Thoracic aorta (tissue), 2 donors: ENCODE data around the gene CHST8. TPM values are rescaled to one million over a fixed set of nuclear protein-coding genes. Genes with fewer than 3 reads are reported as not detected.

Experiments
- ATAC-seq: fragments of 150-250 bp; one replicate; pipeline ENCODE4 v1.8.0; 2017; ENCODE audit warnings: low read depth; ENCODE audit not compliant: insufficient number of reproducible peaks, low FRiP score
- DNase-seq: peaks from one replicate; pipeline ENCODE4 v3.0.0-alpha.2; 2020; ENCODE audit warnings: low spot score
- H3K27ac ChIP-seq, 2 donors: fragments of 200-600 bp; sonication (generic); 1 replicate in 1 of 2; 2 replicates in 1 of 2; pipeline ENCODE4 v1.5.1; 2016; ENCODE audit warnings: mild to moderate bottlenecking in 2 of 2, moderate library complexity in 2 of 2
- H3K27me3 ChIP-seq: fragments of 200-600 bp; sonication (generic); replicated peaks from 2 replicates; pipeline ENCODE4 v1.6.0; 2016; ENCODE audit warnings: mild to moderate bottlenecking; ENCODE audit not compliant: insufficient read depth
- H3K36me3 ChIP-seq: fragments of 200-600 bp; sonication (generic); one replicate; pipeline ENCODE4 v1.5.1; 2016
- H3K4me1 ChIP-seq, 2 donors: fragments of 200-600 bp; sonication (generic); 1 replicate in 1 of 2; 2 replicates in 1 of 2; pipeline versions ENCODE4 v1.5.1 to v1.6.0; 2016; ENCODE audit warnings: low read depth in 2 of 2, mild to moderate bottlenecking in 1 of 2; ENCODE audit not compliant: control insufficient read depth in 1 of 2
- H3K4me3 ChIP-seq: fragments of 200-600 bp; sonication (generic); 2 replicates; pipeline ENCODE4 v1.5.1; 2016; ENCODE audit warnings: mild to moderate bottlenecking
- H3K9me3 ChIP-seq: fragments of 200-600 bp; sonication (generic); 2 replicates; pipeline ENCODE4 v1.5.1; 2016
- CTCF ChIP-seq: fragments of 200-600 bp; sonication (generic); IDR thresholded peaks from one replicate; pipeline ENCODE4 v1.5.1; 2019; ENCODE audit warnings: antibody characterized with exemption
- total RNA-seq, 2 donors: library from RNA; depleted of rRNA; stranded (reverse); fragments of >200 nt; gene quantifications; one replicate each; pipeline versions ENCODE4 v1.1.0 to v1.2.3, GENCODE V29; 2016

CHST8 gene
- total RNA-seq, 2 donors from 2014 or later, result 0.28 TPM; not detected in 1

DNA sequence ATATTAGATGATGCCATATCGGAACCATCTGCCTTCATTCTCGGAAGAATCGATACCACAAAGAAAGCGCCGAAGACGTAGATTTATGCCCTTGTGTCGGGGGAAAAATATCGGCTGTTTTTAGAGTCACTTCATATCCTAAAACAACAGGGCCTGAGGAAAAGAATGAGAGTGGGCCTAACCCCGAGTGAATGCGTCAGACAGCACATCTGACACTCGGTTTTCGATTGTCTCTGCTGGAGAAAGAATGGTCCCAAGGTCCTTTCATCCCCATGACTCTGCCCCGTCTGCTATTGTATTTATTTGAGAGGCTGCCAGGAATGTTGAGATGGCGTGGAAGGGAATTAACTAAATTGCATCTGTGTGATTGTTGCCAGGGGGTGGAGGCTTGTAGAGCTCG is 46.1 kb downstream of the CHST8 start:
- H3K36me3 ChIP-seq, result no peaks in the 10 kb centered on the region
- DNase-seq (no peak), ATAC-seq (no peak)
- no peaks in the 10 kb centered on the region for H3K9me3 ChIP-seq
- H3K4me3 ChIP-seq, result no peak overlapping the region
- H3K27ac ChIP-seq, result no peak overlapping the region
- H3K4me1 ChIP-seq, result no peaks in the 10 kb centered on the region
- H3K27me3 ChIP-seq, result no peaks in the 10 kb centered on the region
- TF ChIP-seq CTCF, result no peak

DNA sequence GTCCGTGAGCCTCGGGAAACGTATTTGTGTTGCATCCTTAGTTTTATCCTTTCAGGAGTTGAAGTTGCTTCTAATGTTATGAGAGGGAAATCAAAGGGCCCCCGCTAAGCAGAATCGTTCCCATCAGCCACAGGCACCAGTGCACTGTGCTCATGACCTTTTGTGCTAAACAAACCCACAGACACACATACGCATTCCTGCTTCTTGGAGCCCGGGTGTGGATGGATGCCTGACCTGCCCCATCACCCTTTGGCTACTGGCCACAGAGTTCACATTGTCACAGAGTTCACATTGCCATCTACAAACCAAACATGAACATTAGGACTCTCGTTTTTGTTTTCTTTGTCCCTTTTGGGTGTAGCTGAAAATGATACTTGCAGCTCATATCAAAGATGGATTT is 47.2 kb downstream of the CHST8 start:
- Histone ChIP-seq H3K4me1 (no peaks in the 10 kb centered on the region), H3K36me3 (no peaks in the 10 kb centered on the region), H3K27ac (no peak overlapping the region), H3K4me3 (no peak overlapping the region), H3K27me3 (no peaks in the 10 kb centered on the region), H3K9me3 (no peaks in the 10 kb centered on the region)
- no peak for TF ChIP-seq CTCF
- DNase-seq (no peak), ATAC-seq (no peak)

GRCh38 chr19:33669376-33669775 is 47.6 kb downstream of the CHST8 start:
- TF ChIP-seq CTCF, result no peak
- no peak overlapping the region for H3K27ac ChIP-seq
- ATAC-seq (no peak), DNase-seq (no peak)
- no peaks in the 10 kb centered on the region for H3K27me3 ChIP-seq
- H3K4me1 ChIP-seq, result no peaks in the 10 kb centered on the region
- H3K36me3 ChIP-seq, result no peaks in the 10 kb centered on the region
- no peak overlapping the region for H3K4me3 ChIP-seq
- H3K9me3 ChIP-seq, result no peaks in the 10 kb centered on the region

DNA sequence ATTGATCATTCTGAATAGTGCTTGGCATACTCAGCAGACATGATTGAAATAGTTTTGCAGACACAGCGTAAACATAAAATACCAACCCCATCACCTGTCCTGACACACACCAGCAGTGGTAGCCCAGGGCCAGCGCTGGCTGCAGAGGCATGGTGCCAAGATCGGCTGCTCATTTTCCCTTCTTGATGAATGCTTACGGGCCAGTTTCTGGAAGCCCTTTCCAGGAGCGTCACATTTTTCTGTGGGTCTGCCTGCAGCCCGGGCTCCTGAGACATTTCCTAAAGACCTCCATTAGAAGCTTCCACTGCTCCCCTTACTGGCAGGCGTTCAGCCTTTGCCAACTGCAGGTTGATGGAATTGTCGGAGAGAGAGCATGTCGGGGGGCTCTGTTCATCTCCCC is 48.6 kb downstream of the CHST8 start:
- H3K4me3 ChIP-seq, result no peak overlapping the region
- no peaks in the 10 kb centered on the region for H3K9me3 ChIP-seq
- no peaks in the 10 kb centered on the region for H3K36me3 ChIP-seq
- no peaks in the 10 kb centered on the region for H3K27me3 ChIP-seq
- no peaks in the 10 kb centered on the region for H3K4me1 ChIP-seq
- ATAC-seq (no peak), DNase-seq (no peak)
- H3K27ac ChIP-seq, result no peak overlapping the region
- no peak for TF ChIP-seq CTCF

GRCh38 chr19:33671211-33671610 is 49.5 kb downstream of the CHST8 start:
- Histone ChIP-seq H3K36me3 (no peaks in the 10 kb centered on the region), H3K9me3 (no peaks in the 10 kb centered on the region), H3K27ac (no peak overlapping the region), H3K27me3 (no peaks in the 10 kb centered on the region), H3K4me3 (no peak overlapping the region), H3K4me1 (no peaks in the 10 kb centered on the region)
- TF ChIP-seq CTCF, result no peak
- DNase-seq, result no peak
- no peak for ATAC-seq
